ENCODE measurements around the gene MRPS11.
"Not testable (repeated sequence)": the region's sequence is repeated elsewhere in the genome, so short reads cannot be mapped to it uniquely, and the experiment has no call there.

The MRPS11 gene

GRCh38 chr15:88456733-88457132 is 10.8 kb upstream of the MRPS11 start:
- DNase-seq, result no peak

- no peak for DNase-seq
Measured at GRCh38 chr15:88463870-88464532, 3.5 kb upstream of the MRPS11 start.

- DNase-seq, result peak; percentile 29
Measured at GRCh38 chr15:88465633-88466224, 1.8 kb upstream of the MRPS11 start.

GRCh38 chr15:88467935-88468528 is 524 bp downstream of the MRPS11 start:
- DNase-seq, result no peak

GRCh38 chr15:88468721-88469120 is 1.2 kb downstream of the MRPS11 start:
- DNase-seq, result not testable (repeated sequence)

GRCh38 chr15:88469321-88469720 is 1.8 kb downstream of the MRPS11 start:
- no peak for DNase-seq

- no peak for DNase-seq
Measured at GRCh38 chr15:88470625-88471372, 3.3 kb downstream of the MRPS11 start.

- DNase-seq, result no peak
Measured at GRCh38 chr15:88472225-88472624, 4.7 kb downstream of the MRPS11 start.

GRCh38 chr15:88473661-88474293 is 6.3 kb downstream of the MRPS11 start:
- DNase-seq, result not testable (repeated sequence)

GRCh38 chr15:88476635-88477060 is 9.1 kb downstream of the MRPS11 start:
- DNase-seq, result no peak

GRCh38 chr15:88477126-88477525 is 9.6 kb downstream of the MRPS11 start:
- no peak for DNase-seq

GRCh38 chr15:88477904-88478303 is 10.4 kb downstream of the MRPS11 start:
- no peak for DNase-seq

GRCh38 chr15:88479169-88479568 is 11.7 kb downstream of the MRPS11 start:
- DNase-seq, result no peak

GRCh38 chr15:88480981-88481380 is 13.5 kb downstream of the MRPS11 start:
- no peak for DNase-seq

- DNase-seq, result no peak
Measured at GRCh38 chr15:88482263-88482662, 14.8 kb downstream of the MRPS11 start.

GRCh38 chr15:88484682-88485331 is 17.3 kb downstream of the MRPS11 start:
- DNase-seq, result no peak

GRCh38 chr15:88487178-88487795 is 19.8 kb downstream of the MRPS11 start:
- DNase-seq, result no peak

- DNase-seq, result no peak
Measured at GRCh38 chr15:88487796-88488523, 20.5 kb downstream of the MRPS11 start.

- DNase-seq, result no peak
Measured at GRCh38 chr15:88489321-88489720, 21.8 kb downstream of the MRPS11 start.

- no peak for DNase-seq
Measured at GRCh38 chr15:88490036-88490435, 22.5 kb downstream of the MRPS11 start.

GRCh38 chr15:88491158-88491557 is 23.6 kb downstream of the MRPS11 start:
- DNase-seq, result no peak

All from NK-92 treated with Interleukin-12 subunit alpha and Interleukin-12 subunit beta, amount 100 ng/mL, for 24 hours (cell line).